ENCODE results near the gene MUTYH. TPM values are rescaled to one million over a fixed set of nuclear protein-coding genes. Genes with fewer than 3 reads are reported as not detected.

Gene MUTYH
- total RNA-seq, 1 donor from 2014 or later = 63.0 TPM

DNA sequence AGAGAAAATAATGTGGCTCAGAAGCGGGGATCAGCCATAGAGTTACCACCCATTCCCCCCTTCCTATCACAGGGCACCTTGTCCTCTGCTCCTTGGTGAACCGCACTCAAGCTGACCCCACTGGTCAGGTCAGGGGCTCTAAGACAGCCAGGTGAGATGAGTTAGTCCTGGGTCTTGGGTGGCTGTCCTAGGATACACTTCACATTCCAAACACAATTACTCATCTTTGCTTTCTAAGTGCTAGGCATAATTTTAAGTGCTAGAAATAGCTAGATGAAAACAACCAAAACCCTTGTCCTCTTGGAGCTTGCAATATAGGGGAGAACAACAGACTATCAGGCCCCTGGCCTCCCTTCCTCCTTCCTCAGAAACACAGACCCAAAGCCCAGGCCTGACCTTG lies 7.8 kb upstream of the MUTYH start:
- H3K27me3 Mint-ChIP-seq = no peaks in the 10 kb centered on the region
- DNase-seq (no peak), ATAC-seq (ENCODE audit: low read depth) (no peak)
- POLR2A ChIA-PET = interaction anchor here (0.7 to 2.8 kb wide), 3 partner anchors 8 to 150 kb away, joined by 4 to 10 read pairs (median 6); partner anchors contain the start of genes MUTYH, TESK2 and TOE1
- CTCF ChIA-PET = interaction anchor here (2.4 kb wide), 1 partner anchor 145 kb away, joined by 8 read pairs; no protein-coding TSS in a partner anchor
- H3K36me3 Mint-ChIP-seq (ENCODE audit: low read depth) = peaks cover 43% of the 10 kb centered on the region
- no peak overlapping the region for H3K4me3 Mint-ChIP-seq
- intact Hi-C loops (cut with micrococcal nuclease) = no loop called here
- TF ChIP-seq, protein P1, sequence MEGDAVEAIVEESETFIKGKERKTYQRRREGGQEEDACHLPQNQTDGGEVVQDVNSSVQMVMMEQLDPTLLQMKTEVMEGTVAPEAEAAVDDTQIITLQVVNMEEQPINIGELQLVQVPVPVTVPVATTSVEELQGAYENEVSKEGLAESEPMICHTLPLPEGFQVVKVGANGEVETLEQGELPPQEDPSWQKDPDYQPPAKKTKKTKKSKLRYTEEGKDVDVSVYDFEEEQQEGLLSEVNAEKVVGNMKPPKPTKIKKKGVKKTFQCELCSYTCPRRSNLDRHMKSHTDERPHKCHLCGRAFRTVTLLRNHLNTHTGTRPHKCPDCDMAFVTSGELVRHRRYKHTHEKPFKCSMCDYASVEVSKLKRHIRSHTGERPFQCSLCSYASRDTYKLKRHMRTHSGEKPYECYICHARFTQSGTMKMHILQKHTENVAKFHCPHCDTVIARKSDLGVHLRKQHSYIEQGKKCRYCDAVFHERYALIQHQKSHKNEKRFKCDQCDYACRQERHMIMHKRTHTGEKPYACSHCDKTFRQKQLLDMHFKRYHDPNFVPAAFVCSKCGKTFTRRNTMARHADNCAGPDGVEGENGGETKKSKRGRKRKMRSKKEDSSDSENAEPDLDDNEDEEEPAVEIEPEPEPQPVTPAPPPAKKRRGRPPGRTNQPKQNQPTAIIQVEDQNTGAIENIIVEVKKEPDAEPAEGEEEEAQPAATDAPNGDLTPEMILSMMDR (IDR thresholded peaks at IDR 0.05) = no peak
- H3K9me3 Mint-ChIP-seq = no peaks in the 10 kb centered on the region
- no peak overlapping the region for H3K27ac Mint-ChIP-seq
- H3K4me1 Mint-ChIP-seq = no peaks in the 10 kb centered on the region

DNA sequence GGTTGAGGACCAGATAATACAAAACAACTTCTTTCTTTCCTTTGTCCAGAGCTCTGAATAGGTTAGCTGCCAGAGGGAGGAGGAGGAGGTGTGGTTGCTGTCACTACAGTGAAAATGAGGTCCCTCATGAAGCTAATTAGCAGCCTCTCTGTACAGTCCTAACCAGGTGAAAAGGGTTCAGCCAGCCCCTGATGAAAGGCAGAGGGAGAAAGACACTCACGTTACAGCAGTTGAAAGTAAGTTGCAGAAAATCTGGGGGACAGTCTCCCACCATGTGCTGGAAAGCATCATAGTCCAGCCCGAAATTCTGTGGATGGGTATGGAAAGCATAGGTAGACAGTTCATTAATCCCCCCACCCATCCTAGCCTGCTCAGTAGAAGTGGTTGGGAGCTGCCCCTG lies 6.2 kb upstream of the MUTYH start:
- ChIA-PET POLR2A (interaction anchor here (0.6 to 1.2 kb wide), 2 partner anchors 43 to 109 kb away, joined by 3 to 4 read pairs; no protein-coding TSS in a partner anchor), CTCF (interaction anchor here (1.2 kb wide), 1 partner anchor 9 kb away, joined by 3 read pairs; no protein-coding TSS in a partner anchor)
- peaks cover 52% of the 10 kb centered on the region for H3K36me3 Mint-ChIP-seq (ENCODE audit: low read depth)
- no peak for ATAC-seq (ENCODE audit: low read depth)
- intact Hi-C loops (cut with micrococcal nuclease) = no loop called here
- peaks cover 10% of the 10 kb centered on the region for H3K4me1 Mint-ChIP-seq
- TF ChIP-seq, protein P1 (IDR thresholded peaks at IDR 0.05) = no peak
- H3K27ac Mint-ChIP-seq = no peak overlapping the region
- no peaks in the 10 kb centered on the region for H3K27me3 Mint-ChIP-seq
- no peaks in the 10 kb centered on the region for H3K9me3 Mint-ChIP-seq
- DNase-seq = no peak
- H3K4me3 Mint-ChIP-seq = no peak overlapping the region

DNA sequence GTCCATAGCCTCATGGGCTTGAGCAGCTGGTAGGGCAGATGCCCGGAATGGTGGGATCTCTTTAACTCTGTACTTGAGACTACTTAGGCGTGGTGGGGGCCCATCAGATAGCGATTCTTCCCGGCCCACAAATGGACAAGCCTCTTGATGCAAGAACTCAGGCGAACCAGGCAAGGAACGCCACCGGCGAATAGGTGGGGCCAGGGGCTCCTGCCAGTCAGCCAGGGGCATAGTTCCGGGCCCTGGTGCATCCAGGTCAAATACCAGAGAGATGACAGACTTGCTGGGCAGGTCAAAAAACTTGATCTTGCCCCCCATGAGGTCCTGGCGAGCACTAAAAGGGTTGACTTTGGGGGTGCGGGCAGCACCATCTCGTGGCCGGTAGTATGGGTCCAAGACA lies 4.8 kb upstream of the MUTYH start:
- Mint-ChIP-seq H3K4me3 (no peak overlapping the region), H3K9me3 (no peaks in the 10 kb centered on the region), H3K27me3 (no peaks in the 10 kb centered on the region), H3K4me1 (peaks cover 23% of the 10 kb centered on the region), H3K27ac (no peak overlapping the region), H3K36me3 (ENCODE audit: low read depth) (peaks cover 55% of the 10 kb centered on the region)
- POLR2A ChIA-PET = no interaction called here
- no peak for ATAC-seq (ENCODE audit: low read depth)
- CTCF ChIA-PET = interaction anchor here (1.2 kb wide), 1 partner anchor 10 kb away, joined by 3 read pairs; no protein-coding TSS in a partner anchor
- intact Hi-C loops (cut with micrococcal nuclease) = no loop called here
- TF ChIP-seq, protein P1 (IDR thresholded peaks at IDR 0.05) = no peak
- DNase-seq = no peak

DNA sequence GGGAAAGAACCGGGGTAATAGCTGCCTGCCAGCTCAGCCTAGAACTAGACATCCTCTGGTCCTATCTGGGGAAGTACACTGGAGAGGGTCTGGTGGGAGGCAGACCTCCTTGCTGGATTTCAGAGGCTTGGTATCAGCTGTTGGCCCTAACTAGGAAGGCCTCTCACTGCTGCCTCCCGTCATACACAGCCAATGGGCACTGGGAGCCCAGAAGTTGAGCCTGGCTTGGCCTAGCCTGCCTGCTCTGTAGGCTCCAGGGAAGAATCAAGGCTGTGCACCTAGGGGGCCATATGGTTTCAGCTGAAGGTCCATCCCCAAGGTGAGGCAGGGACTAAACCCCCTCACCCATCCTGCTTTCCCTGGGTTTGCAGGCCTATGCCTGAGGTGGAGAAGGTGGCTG lies 4.3 kb upstream of the MUTYH start:
- TF ChIP-seq, protein P1 (IDR thresholded peaks at IDR 0.05) = no peak
- ChIA-PET POLR2A (no interaction called here), CTCF (interaction anchor here (0.7 to 1.2 kb wide), 2 partner anchors 148 to 692 kb away, joined by 3 to 5 read pairs; no protein-coding TSS in a partner anchor)
- Mint-ChIP-seq H3K27ac (no peak overlapping the region), H3K9me3 (no peaks in the 10 kb centered on the region), H3K4me3 (no peak overlapping the region), H3K4me1 (peaks cover 26% of the 10 kb centered on the region), H3K27me3 (no peaks in the 10 kb centered on the region), H3K36me3 (ENCODE audit: low read depth) (peaks cover 60% of the 10 kb centered on the region)
- intact Hi-C loops (cut with micrococcal nuclease) = no loop called here
- DNase-seq (no peak), ATAC-seq (ENCODE audit: low read depth) (no peak)

DNA sequence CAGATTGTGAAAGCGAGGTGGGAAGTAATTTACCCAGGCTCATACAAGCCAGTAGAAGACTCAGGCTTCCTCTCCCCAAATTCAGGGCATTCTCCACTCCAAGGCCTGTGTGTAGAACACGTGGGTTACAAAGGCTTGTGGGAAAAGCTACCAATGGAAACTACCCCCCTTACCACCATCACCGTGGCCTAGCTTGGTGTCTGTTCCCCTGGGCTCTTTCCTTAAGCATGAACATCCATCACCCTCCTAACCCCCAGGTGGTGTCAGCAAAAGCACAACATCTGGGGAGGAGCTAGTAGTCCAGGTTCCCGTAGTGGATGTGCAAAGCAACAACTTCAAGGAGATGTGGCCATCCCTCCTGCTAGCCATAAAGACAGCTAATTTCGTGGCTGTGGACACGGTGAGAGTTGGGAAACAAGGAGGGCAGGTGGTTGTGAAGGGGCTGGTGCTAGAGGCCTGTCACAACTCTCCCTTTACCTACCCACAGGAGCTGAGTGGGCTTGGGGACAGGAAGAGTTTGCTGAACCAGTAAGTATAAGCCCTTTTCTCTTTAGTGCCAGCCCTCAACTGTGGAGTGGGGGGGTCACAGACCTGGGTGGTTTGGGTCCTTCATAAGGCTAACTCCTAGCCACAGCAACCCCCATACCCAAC lies 701 bp upstream of the MUTYH start:
- Mint-ChIP-seq H3K9me3 (no peaks in the 10 kb centered on the region), H3K4me1 (peaks cover 39% of the 10 kb centered on the region), H3K27ac (peak overlapping the region; percentile 99), H3K27me3 (no peaks in the 10 kb centered on the region), H3K4me3 (peak overlapping the region; percentile 100), H3K36me3 (ENCODE audit: low read depth) (peaks cover 54% of the 10 kb centered on the region)
- ChIA-PET POLR2A (interaction anchor here (0.7 to 5.6 kb wide), 24 partner anchors 9 to 619 kb away, joined by 3 to 217 read pairs (median 14); partner anchors contain the start of genes CCDC163, HECTD3, HPDL and MMACHC), CTCF (interaction anchor here (0.7 to 3.1 kb wide), 10 partner anchors 8 to 327 kb away, joined by 3 to 14 read pairs (median 6); partner anchors contain the start of genes CCDC163 and MMACHC)
- no peak for DNase-seq
- no peak for ATAC-seq (ENCODE audit: low read depth)
- TF ChIP-seq, protein P1 (IDR thresholded peaks at IDR 0.05) = no peak
- intact Hi-C loops (cut with micrococcal nuclease) = loop anchor here (1.0 to 2.0 kb wide), 8 partner anchors 38 to 610 kb away; partner anchors contain the start of genes CCDC163, EIF2B3, GPBP1L1 and MMACHC

Data from activated B cell treated with CpG ODN at 0.5 μM for 24 hours (primary cell).